Neural cell (in vitro differentiated cells): Measurements from ENCODE around the gene EDDM13.

Experiments
- CTCF ChIP-seq: fragments of 450-650 bp; IDR thresholded peaks from 2 replicates; pipeline ENCODE4 v1.5.1; 2014; ENCODE audit warnings: antibody characterized with exemption, mild to moderate bottlenecking, moderate library complexity; ENCODE audit not compliant: poor library complexity, severe bottlenecking
- POLR2AphosphoS5 ChIP-seq: IDR thresholded peaks from 2 replicates; pipeline ENCODE4 v1.6.1; 2012
- RAD21 ChIP-seq: fragments of 450-650 bp; conservative IDR thresholded peaks from 2 replicates; pipeline ENCODE4 v1.6.1; 2014; ENCODE audit warnings: antibody characterized with exemption, mild to moderate bottlenecking, moderate library complexity
- TAF1 ChIP-seq: IDR thresholded peaks from 2 replicates; pipeline ENCODE4 v1.6.1; 2012; ENCODE audit warnings: low read depth

DNA sequence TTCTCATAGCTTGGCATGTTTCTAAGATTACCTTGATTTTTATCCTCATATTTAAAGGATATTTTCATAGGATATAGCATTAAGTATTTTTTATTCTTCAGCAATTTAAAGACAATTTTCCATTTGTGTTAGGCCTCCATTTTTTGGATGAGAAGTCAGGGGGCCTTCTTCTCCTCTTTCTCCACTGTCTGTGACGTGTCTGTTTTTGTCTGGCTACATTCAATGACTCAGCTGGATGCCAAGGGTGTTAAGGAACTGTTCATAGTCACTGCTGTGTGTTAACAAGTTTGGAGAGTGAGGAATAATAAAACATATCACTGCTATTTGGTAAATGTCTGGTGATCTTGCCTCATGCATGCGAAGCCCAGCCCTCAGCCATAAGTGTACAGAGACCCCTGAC is 84.4 kb downstream of the EDDM13 start:
- TF ChIP-seq RAD21 = no peak
- TF ChIP-seq CTCF = no peak
- no peak for TF ChIP-seq POLR2AphosphoS5
- no peak for TF ChIP-seq TAF1
